Astrocyte (in vitro differentiated cells and primary cell): Measurements from ENCODE around the gene ROM1. TPM values are rescaled to one million over a fixed set of nuclear protein-coding genes. Genes with fewer than 3 reads are reported as not detected.
A peak's percentile ranks its signal among the peaks of the same experiment; 100 is the strongest.
"Not testable (repeated sequence)": the region's sequence is repeated elsewhere in the genome, so short reads cannot be mapped to it uniquely, and the experiment has no call there.

Experiments used
- DNase-seq: peaks from one replicate; pipeline ENCODE4 v3.0.0-alpha.2; 2010; ENCODE audit warnings: low read depth
- FAIRE-seq: peaks from 2 replicates; lab custom pipeline; 2011; peaks lifted over from hg19 to GRCh38; lab: Jason Lieb, UNC
- H2AFZ ChIP-seq: 2 replicates; pipeline ENCODE4 v1.6.0; 2012; ENCODE audit warnings: low read depth, low read length, inconsistent platforms
- H3K27ac ChIP-seq: 2 replicates; pipeline ENCODE4 v1.5.1; 2011; ENCODE audit warnings: low read depth, low read length, inconsistent platforms
- H3K27me3 ChIP-seq: 2 replicates; pipeline ENCODE4 v1.6.0; 2011; ENCODE audit warnings: low read length, inconsistent platforms; ENCODE audit not compliant: insufficient read depth
- H3K36me3 ChIP-seq: 2 replicates; pipeline ENCODE4 v1.5.1; 2011; ENCODE audit warnings: low read length, inconsistent platforms; ENCODE audit not compliant: insufficient read depth
- H3K4me1 ChIP-seq: 2 replicates; pipeline ENCODE4 v1.5.1; 2011; ENCODE audit warnings: low read length, inconsistent platforms; ENCODE audit not compliant: insufficient read depth
- H3K4me2 ChIP-seq: 2 replicates; pipeline ENCODE4 v1.6.0; 2012; ENCODE audit warnings: low read length, inconsistent platforms
- H3K4me3 ChIP-seq: 2 replicates; pipeline ENCODE4 v1.5.1; 2011; ENCODE audit warnings: low read depth, mild to moderate bottlenecking, low read length, inconsistent platforms; ENCODE audit not compliant: insufficient read depth
- H3K79me2 ChIP-seq: 2 replicates; pipeline ENCODE4 v1.6.0; 2012; ENCODE audit warnings: mild to moderate bottlenecking, low read length, inconsistent platforms; ENCODE audit not compliant: insufficient read depth
- H3K9ac ChIP-seq: 2 replicates; pipeline ENCODE4 v1.6.0; 2012; ENCODE audit warnings: mild to moderate bottlenecking, low read length, inconsistent platforms
- H3K9me3 ChIP-seq: 2 replicates; pipeline ENCODE4 v1.5.1; 2012; ENCODE audit warnings: low read depth, mild to moderate bottlenecking, low read length, inconsistent platforms; ENCODE audit not compliant: insufficient read depth
- H4K20me1 ChIP-seq: 2 replicates; pipeline ENCODE4 v1.6.0; 2012; ENCODE audit warnings: low read length, inconsistent platforms; ENCODE audit not compliant: insufficient read depth
- H3K27ac Mint-ChIP-seq: one replicate; pipeline ENCODE4 v1.8.0; 2021; ENCODE audit warnings: mild to moderate bottlenecking, mixed read lengths; ENCODE audit not compliant: unreplicated experiment
- H3K27me3 Mint-ChIP-seq: one replicate; pipeline ENCODE4 v1.8.0; 2021; ENCODE audit warnings: low read depth, mixed read lengths; ENCODE audit not compliant: unreplicated experiment
- H3K36me3 Mint-ChIP-seq: one replicate; pipeline ENCODE4 v1.8.0; 2021; ENCODE audit warnings: low read depth, mixed read lengths; ENCODE audit not compliant: unreplicated experiment
- H3K4me1 Mint-ChIP-seq: one replicate; pipeline ENCODE4 v1.8.0; 2021; ENCODE audit warnings: low read depth, mixed read lengths; ENCODE audit not compliant: unreplicated experiment
- H3K4me3 Mint-ChIP-seq: one replicate; pipeline ENCODE4 v1.8.0; 2021; ENCODE audit warnings: mild to moderate bottlenecking, moderate library complexity, mixed read lengths; ENCODE audit not compliant: unreplicated experiment
- H3K9me3 Mint-ChIP-seq: one replicate; pipeline ENCODE4 v1.8.0; 2021; ENCODE audit warnings: mild to moderate bottlenecking, mixed read lengths; ENCODE audit not compliant: unreplicated experiment
- EZH2 ChIP-seq: IDR thresholded peaks from 2 replicates; pipeline ENCODE4 v1.6.1; 2012; ENCODE audit warnings: mild to moderate bottlenecking, low read length, inconsistent platforms; ENCODE audit not compliant: insufficient read depth
- total RNA-seq: library from RNA; stranded (reverse); gene quantifications from 2 replicates; pipeline ENCODE4 v1.2.1, GENCODE V29; 2021
- TF ChIP-seq, protein P1 (sequence below): IDR thresholded peaks from 2 replicates; pipeline ENCODE4 v1.5.1; 2011; ENCODE audit warnings: low read depth, mild to moderate bottlenecking, inconsistent platforms, low read length, moderate library complexity; ENCODE audit not compliant: insufficient read depth

ROM1 gene
- total RNA-seq, 1 donor from 2014 or later, result 1.3 TPM

- H3K79me2 ChIP-seq, result peaks cover 30% of the 10 kb centered on the region
- TF ChIP-seq EZH2, result no peak
- TF ChIP-seq, protein P1, sequence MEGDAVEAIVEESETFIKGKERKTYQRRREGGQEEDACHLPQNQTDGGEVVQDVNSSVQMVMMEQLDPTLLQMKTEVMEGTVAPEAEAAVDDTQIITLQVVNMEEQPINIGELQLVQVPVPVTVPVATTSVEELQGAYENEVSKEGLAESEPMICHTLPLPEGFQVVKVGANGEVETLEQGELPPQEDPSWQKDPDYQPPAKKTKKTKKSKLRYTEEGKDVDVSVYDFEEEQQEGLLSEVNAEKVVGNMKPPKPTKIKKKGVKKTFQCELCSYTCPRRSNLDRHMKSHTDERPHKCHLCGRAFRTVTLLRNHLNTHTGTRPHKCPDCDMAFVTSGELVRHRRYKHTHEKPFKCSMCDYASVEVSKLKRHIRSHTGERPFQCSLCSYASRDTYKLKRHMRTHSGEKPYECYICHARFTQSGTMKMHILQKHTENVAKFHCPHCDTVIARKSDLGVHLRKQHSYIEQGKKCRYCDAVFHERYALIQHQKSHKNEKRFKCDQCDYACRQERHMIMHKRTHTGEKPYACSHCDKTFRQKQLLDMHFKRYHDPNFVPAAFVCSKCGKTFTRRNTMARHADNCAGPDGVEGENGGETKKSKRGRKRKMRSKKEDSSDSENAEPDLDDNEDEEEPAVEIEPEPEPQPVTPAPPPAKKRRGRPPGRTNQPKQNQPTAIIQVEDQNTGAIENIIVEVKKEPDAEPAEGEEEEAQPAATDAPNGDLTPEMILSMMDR, result no peak
- no peaks in the 10 kb centered on the region for H3K27me3 ChIP-seq
- Mint-ChIP-seq H3K27me3 (no peaks in the 10 kb centered on the region), H3K27ac (no peak overlapping the region), H3K4me3 (no peak overlapping the region), H3K4me1 (peaks cover 9% of the 10 kb centered on the region), H3K9me3 (no peaks in the 10 kb centered on the region), H3K36me3 (peaks cover 11% of the 10 kb centered on the region)
- no peak overlapping the region for H3K4me3 ChIP-seq
- H3K27ac ChIP-seq, result no peak overlapping the region
- no peak overlapping the region for H3K4me2 ChIP-seq
- FAIRE-seq, result no peak
- no peaks in the 10 kb centered on the region for H3K9me3 ChIP-seq
- H2AFZ ChIP-seq, result no peak overlapping the region
- no peak overlapping the region for H3K9ac ChIP-seq
- peaks cover 11% of the 10 kb centered on the region for H3K36me3 ChIP-seq
- DNase-seq, result peak; percentile 36
- peaks cover 27% of the 10 kb centered on the region for H3K4me1 ChIP-seq
- peaks cover 4% of the 10 kb centered on the region for H4K20me1 ChIP-seq
These were observed 33.8 kb upstream of the ROM1 start for GRCh38 chr11:62579252-62579651.

GRCh38 chr11:62580959-62581715 lies 31.9 kb upstream of the ROM1 start:
- Mint-ChIP-seq H3K4me3 (peak overlapping the region; percentile 41), H3K27ac (no peak overlapping the region), H3K27me3 (no peaks in the 10 kb centered on the region), H3K4me1 (no peaks in the 10 kb centered on the region), H3K9me3 (no peaks in the 10 kb centered on the region), H3K36me3 (peaks cover 9% of the 10 kb centered on the region)
- peaks cover 17% of the 10 kb centered on the region for H3K79me2 ChIP-seq
- DNase-seq (no peak), FAIRE-seq (no peak)
- H3K4me1 ChIP-seq, result peaks cover 8% of the 10 kb centered on the region
- TF ChIP-seq, protein P1, result no peak
- H4K20me1 ChIP-seq, result peaks cover 4% of the 10 kb centered on the region
- H3K27me3 ChIP-seq, result no peaks in the 10 kb centered on the region
- H3K36me3 ChIP-seq, result peaks cover 15% of the 10 kb centered on the region
- no peak overlapping the region for H3K4me3 ChIP-seq
- no peaks in the 10 kb centered on the region for H3K9me3 ChIP-seq
- no peak overlapping the region for H3K4me2 ChIP-seq
- H3K27ac ChIP-seq, result no peak overlapping the region
- H3K9ac ChIP-seq, result no peak overlapping the region
- no peak overlapping the region for H2AFZ ChIP-seq

GRCh38 chr11:62581735-62582134 lies 31.3 kb upstream of the ROM1 start:
- DNase-seq, H3K27ac Mint-ChIP-seq, H3K9me3 Mint-ChIP-seq, H3K4me2 ChIP-seq, H4K20me1 ChIP-seq, FAIRE-seq, H3K4me3 Mint-ChIP-seq, H3K36me3 Mint-ChIP-seq, H3K9ac ChIP-seq, H3K27ac ChIP-seq, H3K9me3 ChIP-seq, H3K27me3 ChIP-seq, H3K4me1 Mint-ChIP-seq, H3K4me3 ChIP-seq, H2AFZ ChIP-seq, H3K27me3 Mint-ChIP-seq, H3K4me1 ChIP-seq: not testable (repeated sequence)
- Histone ChIP-seq H3K36me3 (peaks cover 18% of the 10 kb centered on the region), H3K79me2 (peaks cover 14% of the 10 kb centered on the region)

DNA sequence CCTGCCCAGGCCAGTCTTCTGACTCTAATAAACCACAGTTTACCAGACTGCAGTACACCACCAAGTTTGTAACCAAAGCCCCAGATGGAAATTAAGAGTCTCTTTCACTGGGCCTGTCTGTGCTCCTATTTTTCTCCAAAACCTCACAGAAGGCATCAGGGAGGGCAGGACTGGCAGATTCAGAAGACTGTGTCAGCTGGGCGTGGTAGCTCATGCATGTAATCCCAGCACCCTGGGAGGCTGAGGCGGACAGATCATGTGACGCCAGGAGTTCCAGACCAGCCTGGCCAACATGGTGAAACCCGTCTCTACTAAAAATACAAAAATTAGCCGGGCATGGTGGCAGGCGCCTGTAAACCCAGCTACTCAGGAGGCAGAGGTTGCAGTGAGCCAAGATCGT lies 27.7 kb upstream of the ROM1 start:
- not testable (repeated sequence) for H3K27ac ChIP-seq, H3K4me1 Mint-ChIP-seq, H3K9ac ChIP-seq, H3K4me3 ChIP-seq, H2AFZ ChIP-seq, H3K4me2 ChIP-seq, H3K4me1 ChIP-seq, H3K27ac Mint-ChIP-seq, H3K4me3 Mint-ChIP-seq, FAIRE-seq, H3K27me3 Mint-ChIP-seq, H3K9me3 ChIP-seq, DNase-seq, H3K27me3 ChIP-seq, H4K20me1 ChIP-seq, H3K9me3 Mint-ChIP-seq
- peaks cover 11% of the 10 kb centered on the region for H3K36me3 Mint-ChIP-seq
- H3K79me2 ChIP-seq, result peaks cover 22% of the 10 kb centered on the region
- peaks cover 24% of the 10 kb centered on the region for H3K36me3 ChIP-seq
